H9 (cell line): Measurements from ENCODE around the gene STRN. TPM values are rescaled to one million over a fixed set of nuclear protein-coding genes. Genes with fewer than 3 reads are reported as not detected.

ENCODE experiments used
- DNase-seq: peaks from one replicate; pipeline ENCODE4 v3.0.0-alpha.2; 2017
- H2AFZ ChIP-seq: one replicate; pipeline ENCODE4 v1.6.1; 2013; ENCODE audit warnings: mild to moderate bottlenecking, low read length, control low read depth, moderate library complexity
- H2AK5ac ChIP-seq: 2 replicates; pipeline ENCODE4 v1.6.1; 2013; ENCODE audit warnings: low read length, control low read depth, mixed read lengths; ENCODE audit not compliant: insufficient read length
- H2BK120ac ChIP-seq: one replicate; pipeline ENCODE4 v1.6.1; 2013; ENCODE audit warnings: low read depth, mild to moderate bottlenecking, low read length, control low read depth, inconsistent platforms; ENCODE audit not compliant: poor library complexity, severe bottlenecking
- H2BK12ac ChIP-seq: 2 replicates; pipeline ENCODE4 v1.6.1; 2013; ENCODE audit warnings: low read length, control low read depth, mixed read lengths, low read depth; ENCODE audit not compliant: insufficient read length
- H2BK15ac ChIP-seq: 2 replicates; pipeline ENCODE4 v1.6.1; 2013; ENCODE audit warnings: low read depth, low read length, control low read depth
- H2BK20ac ChIP-seq: one replicate; pipeline ENCODE4 v1.6.1; 2013; ENCODE audit warnings: low read depth, mild to moderate bottlenecking, low read length, control low read depth, inconsistent platforms; ENCODE audit not compliant: poor library complexity, severe bottlenecking
- H2BK5ac ChIP-seq: 2 replicates; pipeline ENCODE4 v1.6.1; 2013; ENCODE audit warnings: low read length, control low read depth, mixed read lengths; ENCODE audit not compliant: insufficient read length
- H3K14ac ChIP-seq: 2 replicates; pipeline ENCODE4 v1.6.1; 2013; ENCODE audit warnings: low read length, control low read depth; ENCODE audit not compliant: insufficient read depth
- H3K18ac ChIP-seq: 2 replicates; pipeline ENCODE4 v1.6.1; 2013; ENCODE audit warnings: low read depth, mild to moderate bottlenecking, mixed read lengths, low read length, control low read depth; ENCODE audit not compliant: insufficient read length
- H3K23ac ChIP-seq: 2 replicates; pipeline ENCODE4 v1.6.1; 2013; ENCODE audit warnings: low read length, control low read depth, mixed read lengths, low read depth; ENCODE audit not compliant: insufficient read length
- H3K23me2 ChIP-seq: 2 replicates; pipeline ENCODE4 v1.6.1; 2013; ENCODE audit warnings: low read depth, mild to moderate bottlenecking, mixed read lengths, low read length, control low read depth; ENCODE audit not compliant: insufficient read length, poor library complexity, severe bottlenecking
- H3K27ac ChIP-seq: 2 replicates; pipeline ENCODE4 v1.5.1; 2013; ENCODE audit warnings: low read length, control low read depth, mixed read lengths, low read depth; ENCODE audit not compliant: insufficient read length
- H3K27me3 ChIP-seq: 2 replicates; pipeline ENCODE4 v1.6.1; 2013; ENCODE audit warnings: low read length, control low read depth, inconsistent platforms; ENCODE audit not compliant: insufficient read depth
- H3K4ac ChIP-seq: 2 replicates; pipeline ENCODE4 v1.6.1; 2013; ENCODE audit warnings: low read depth, mild to moderate bottlenecking, control low read depth, inconsistent platforms, low read length, moderate library complexity
- H3K4me1 ChIP-seq: 2 replicates; pipeline ENCODE4 v1.6.1; 2013; ENCODE audit warnings: low read length, control low read depth, inconsistent platforms; ENCODE audit not compliant: insufficient read depth
- H3K4me2 ChIP-seq: 2 replicates; pipeline ENCODE4 v1.6.1; 2013; ENCODE audit warnings: low read length, control low read depth, mixed read lengths; ENCODE audit not compliant: insufficient read length, insufficient read depth
- H3K56ac ChIP-seq: 2 replicates; pipeline ENCODE4 v1.6.1; 2013; ENCODE audit warnings: low read depth, mild to moderate bottlenecking, mixed read lengths, low read length, control low read depth; ENCODE audit not compliant: insufficient read length
- H3K79me1 ChIP-seq: 2 replicates; pipeline ENCODE4 v1.6.1; 2013; ENCODE audit warnings: low read depth, mild to moderate bottlenecking, moderate library complexity, low read length, control low read depth, inconsistent platforms; ENCODE audit not compliant: insufficient read depth, poor library complexity, severe bottlenecking
- H3K79me2 ChIP-seq: 2 replicates; pipeline ENCODE4 v1.6.1; 2013; ENCODE audit warnings: low read length, control low read depth, inconsistent platforms; ENCODE audit not compliant: insufficient read depth
- H3K9ac ChIP-seq: 2 replicates; pipeline ENCODE4 v1.6.1; 2013; ENCODE audit warnings: low read length, control low read depth, mixed read lengths; ENCODE audit not compliant: insufficient read length; ENCODE audit errors: extremely low read depth
- H3K9me3 ChIP-seq: one replicate; pipeline ENCODE4 v1.6.1; 2013; ENCODE audit warnings: low read depth, low read length, inconsistent platforms; ENCODE audit not compliant: control insufficient read depth
- H3T11ph ChIP-seq: one replicate; pipeline ENCODE4 v1.6.1; 2013; ENCODE audit warnings: mild to moderate bottlenecking, low read length, control low read depth, inconsistent platforms
- H4K20me1 ChIP-seq: one replicate; pipeline ENCODE4 v1.6.1; 2013; ENCODE audit not compliant: control insufficient read depth, insufficient read length, insufficient read depth
- H4K5ac ChIP-seq: 2 replicates; pipeline ENCODE4 v1.6.1; 2013; ENCODE audit warnings: low read depth, mild to moderate bottlenecking, mixed read lengths, low read length, control low read depth; ENCODE audit not compliant: insufficient read length
- H4K8ac ChIP-seq: replicated peaks from 2 replicates; pipeline ENCODE4 v1.6.1; 2013; ENCODE audit warnings: low read length, control low read depth, mixed read lengths, low read depth; ENCODE audit not compliant: insufficient read length
- H4K91ac ChIP-seq: 2 replicates; pipeline ENCODE4 v1.6.1; 2013; ENCODE audit warnings: low read depth, mild to moderate bottlenecking, moderate library complexity, mixed read lengths, low read length, control low read depth; ENCODE audit not compliant: insufficient read length
- H3K27ac Mint-ChIP-seq, 3 experiments: 2 replicates in 2 of 3; 3 replicates in 1 of 3; pipeline ENCODE4 v1.8.0; 2020 to 2021; ENCODE audit warnings: mixed read lengths in 3 of 3, mild to moderate bottlenecking in 1 of 3, moderate library complexity in 1 of 3
- H3K27me3 Mint-ChIP-seq: 2 replicates; pipeline ENCODE4 v1.8.0; 2021; ENCODE audit warnings: low read depth, mild to moderate bottlenecking, moderate library complexity, mixed read lengths
- H3K36me3 Mint-ChIP-seq, 3 experiments: 2 replicates in 2 of 3; 3 replicates in 1 of 3; pipeline ENCODE4 v1.8.0; 2020 to 2021; ENCODE audit warnings: low read depth in 3 of 3, mixed read lengths in 3 of 3; ENCODE audit not compliant: insufficient read depth in 1 of 3
- H3K4me1 Mint-ChIP-seq, 2 experiments: 2 replicates each; pipeline ENCODE4 v1.8.0; 2020; ENCODE audit warnings: mixed read lengths in 2 of 2
- H3K4me3 Mint-ChIP-seq, 2 experiments: 2 replicates in 1 of 2; 3 replicates in 1 of 2; pipeline ENCODE4 v1.8.0; 2020 to 2021; ENCODE audit warnings: mild to moderate bottlenecking in 2 of 2, mixed read lengths in 2 of 2, moderate library complexity in 1 of 2
- H3K9me3 Mint-ChIP-seq, 2 experiments: 2 replicates in 1 of 2; 3 replicates in 1 of 2; pipeline ENCODE4 v1.8.0; 2020; ENCODE audit warnings: mild to moderate bottlenecking in 2 of 2, mixed read lengths in 2 of 2, moderate library complexity in 1 of 2
- WGBS: extraction: QIAGEN DNeasy Blood & Tissue Kit; methylation state at CpG from one replicate; pipeline ENCODE4 v1.1.7; 2013; ENCODE audit warnings: missing lambda C conversion rate, low lambda C conversion rate, mixed read lengths; ENCODE audit not compliant: insufficient read length; ENCODE audit errors: extremely low coverage; 5-methylcytosine and 5-hydroxymethylcytosine counted together
- total RNA-seq: library from RNA; stranded (reverse); gene quantifications from 2 replicates; pipeline ENCODE4 v1.2.1, GENCODE V29; 2021
- TF ChIP-seq, protein P1 (sequence below): fragments of 200-600 bp; sonication (generic); conservative IDR thresholded peaks from 3 replicates; pipeline ENCODE4 v1.8.0; 2021; ENCODE audit warnings: antibody characterized with exemption, mild to moderate bottlenecking

The STRN gene
- total RNA-seq, 1 experiment from 2014 or later = 31.7 TPM

DNA sequence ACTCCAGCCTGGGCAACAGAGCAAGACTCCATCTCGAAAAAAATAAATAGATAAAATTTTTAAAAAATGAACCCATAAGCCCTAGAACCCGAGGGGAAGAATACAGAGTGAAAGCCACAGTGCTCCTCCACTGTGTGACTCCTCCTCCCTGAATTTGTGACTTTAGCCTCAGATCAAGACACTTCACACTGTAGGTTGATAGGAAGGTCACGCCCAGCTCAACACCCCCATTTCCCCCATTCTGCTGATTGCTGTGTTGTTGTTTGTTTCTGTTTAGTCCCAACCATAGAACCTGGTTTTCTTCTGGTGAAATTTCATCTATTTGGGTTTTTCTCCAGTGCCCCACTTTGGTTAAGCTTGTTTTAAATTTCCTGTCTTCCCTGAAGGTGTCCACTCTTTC, 167.6 kb downstream of the STRN start:
- H3K27ac Mint-ChIP-seq = no peak overlapping the region
- H3K79me2 ChIP-seq = no peaks in the 10 kb centered on the region
- no peak overlapping the region for H3K4me2 ChIP-seq
- WGBS = no CpG with 5 or more reads among the region's 3 CpGs
- H3K9me3 ChIP-seq = no peaks in the 10 kb centered on the region
- no peaks in the 10 kb centered on the region for H3K79me1 ChIP-seq
- no peaks in the 10 kb centered on the region for H3K36me3 Mint-ChIP-seq
- H3K14ac ChIP-seq = no peak overlapping the region
- no peak overlapping the region for H3K27ac ChIP-seq
- H3K18ac ChIP-seq = no peak overlapping the region
- H3K4me1 Mint-ChIP-seq = peaks cover 11% of the 10 kb centered on the region in 2 experiments
- H4K91ac ChIP-seq = no peak overlapping the region
- H2BK20ac ChIP-seq = no peak overlapping the region
- no peak overlapping the region for H3K56ac ChIP-seq
- no peak overlapping the region for H2AK5ac ChIP-seq
- no peak overlapping the region for H3K4me3 Mint-ChIP-seq
- no peak overlapping the region for H2BK120ac ChIP-seq
- H3K23me2 ChIP-seq = no peaks in the 10 kb centered on the region
- H3T11ph ChIP-seq = no peak overlapping the region
- no peak overlapping the region for H4K5ac ChIP-seq
- H4K20me1 ChIP-seq = no peaks in the 10 kb centered on the region
- H2BK15ac ChIP-seq = no peak overlapping the region
- no peaks in the 10 kb centered on the region; the same call in 1 of the 2 replicates for H3K4me1 ChIP-seq
- no peak overlapping the region for H4K8ac ChIP-seq
- H2BK5ac ChIP-seq = no peak overlapping the region
- H3K9ac ChIP-seq = no peak overlapping the region
- H2AFZ ChIP-seq = no peak overlapping the region
- H3K27me3 Mint-ChIP-seq = no peaks in the 10 kb centered on the region
- TF ChIP-seq, protein P1, sequence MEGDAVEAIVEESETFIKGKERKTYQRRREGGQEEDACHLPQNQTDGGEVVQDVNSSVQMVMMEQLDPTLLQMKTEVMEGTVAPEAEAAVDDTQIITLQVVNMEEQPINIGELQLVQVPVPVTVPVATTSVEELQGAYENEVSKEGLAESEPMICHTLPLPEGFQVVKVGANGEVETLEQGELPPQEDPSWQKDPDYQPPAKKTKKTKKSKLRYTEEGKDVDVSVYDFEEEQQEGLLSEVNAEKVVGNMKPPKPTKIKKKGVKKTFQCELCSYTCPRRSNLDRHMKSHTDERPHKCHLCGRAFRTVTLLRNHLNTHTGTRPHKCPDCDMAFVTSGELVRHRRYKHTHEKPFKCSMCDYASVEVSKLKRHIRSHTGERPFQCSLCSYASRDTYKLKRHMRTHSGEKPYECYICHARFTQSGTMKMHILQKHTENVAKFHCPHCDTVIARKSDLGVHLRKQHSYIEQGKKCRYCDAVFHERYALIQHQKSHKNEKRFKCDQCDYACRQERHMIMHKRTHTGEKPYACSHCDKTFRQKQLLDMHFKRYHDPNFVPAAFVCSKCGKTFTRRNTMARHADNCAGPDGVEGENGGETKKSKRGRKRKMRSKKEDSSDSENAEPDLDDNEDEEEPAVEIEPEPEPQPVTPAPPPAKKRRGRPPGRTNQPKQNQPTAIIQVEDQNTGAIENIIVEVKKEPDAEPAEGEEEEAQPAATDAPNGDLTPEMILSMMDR = no peak
- H3K9me3 Mint-ChIP-seq = no peaks in the 10 kb centered on the region
- H3K27me3 ChIP-seq = no peaks in the 10 kb centered on the region
- H3K23ac ChIP-seq = no peak overlapping the region
- no peak for DNase-seq
- no peak overlapping the region for H3K4ac ChIP-seq
- H2BK12ac ChIP-seq = no peak overlapping the region
